Glomerular visceral epithelial cell (primary cell): ENCODE results near the gene MRPL49.
"Not testable (repeated sequence)": the region's sequence is repeated elsewhere in the genome, so short reads cannot be mapped to it uniquely, and the experiment has no call there.

Source experiments
- DNase-seq: peaks from one replicate; pipeline ENCODE4 v3.0.0-alpha.2; 2016; ENCODE audit errors: extremely low spot score

The MRPL49 gene

GRCh38 chr11:65132988-65133700, 11.0 kb downstream of the MRPL49 start:
- DNase-seq, result peak; percentile 48

GRCh38 chr11:65133724-65134123, 11.6 kb downstream of the MRPL49 start:
- DNase-seq, result no peak

- DNase-seq, result peak; percentile 80
Observed at GRCh38 chr11:65134240-65134951, 12.3 kb downstream of the MRPL49 start, which contains the start of gene SYVN1. Gene SYVN1 (minus strand): TSS chr11:65134519. CDS start chr11:65133601, 918 bp downstream.

- DNase-seq, result peak; percentile 95
Observed at GRCh38 chr11:65134952-65135632, 13.0 kb downstream of the MRPL49 start.

GRCh38 chr11:65135633-65136145, 13.6 kb downstream of the MRPL49 start:
- no peak for DNase-seq

- DNase-seq, result no peak
Observed at GRCh38 chr11:65136515-65137096, 14.5 kb downstream of the MRPL49 start.

- DNase-seq, result no peak
Observed at GRCh38 chr11:65141896-65142494, 19.9 kb downstream of the MRPL49 start.

GRCh38 chr11:65147352-65148075, 25.4 kb downstream of the MRPL49 start:
- DNase-seq, result no peak

GRCh38 chr11:65148657-65149056, 26.5 kb downstream of the MRPL49 start:
- DNase-seq, result no peak

GRCh38 chr11:65150131-65150508, 28.0 kb downstream of the MRPL49 start:
- DNase-seq, result not testable (repeated sequence)

GRCh38 chr11:65150509-65151299, 28.6 kb downstream of the MRPL49 start:
- DNase-seq, result peak; percentile 89

- no peak for DNase-seq
Observed at GRCh38 chr11:65151331-65151899, 29.3 kb downstream of the MRPL49 start.

GRCh38 chr11:65152122-65152521, 30.0 kb downstream of the MRPL49 start:
- no peak for DNase-seq

- DNase-seq, result no peak
Observed at GRCh38 chr11:65156256-65156655, 34.1 kb downstream of the MRPL49 start.

GRCh38 chr11:65156926-65157325, 34.8 kb downstream of the MRPL49 start:
- no peak for DNase-seq

- no peak for DNase-seq
Observed at GRCh38 chr11:65157336-65157735, 35.2 kb downstream of the MRPL49 start.

GRCh38 chr11:65159012-65159411, 36.9 kb downstream of the MRPL49 start:
- DNase-seq, result no peak

GRCh38 chr11:65160643-65161042, 38.5 kb downstream of the MRPL49 start:
- no peak for DNase-seq

- no peak for DNase-seq
Observed at GRCh38 chr11:65163684-65164083, 41.6 kb downstream of the MRPL49 start.
